HG02678 (cell line): ENCODE results near the gene MSANTD1.

Experiments
- ATAC-seq: cut with Tn5 transposase; IDR thresholded peaks from one replicate; pipeline ENCODE4 v1.9.1; 2021; ENCODE audit warnings: mild to moderate bottlenecking, moderate library complexity; ENCODE audit not compliant: unreplicated experiment

Gene MSANTD1

DNA sequence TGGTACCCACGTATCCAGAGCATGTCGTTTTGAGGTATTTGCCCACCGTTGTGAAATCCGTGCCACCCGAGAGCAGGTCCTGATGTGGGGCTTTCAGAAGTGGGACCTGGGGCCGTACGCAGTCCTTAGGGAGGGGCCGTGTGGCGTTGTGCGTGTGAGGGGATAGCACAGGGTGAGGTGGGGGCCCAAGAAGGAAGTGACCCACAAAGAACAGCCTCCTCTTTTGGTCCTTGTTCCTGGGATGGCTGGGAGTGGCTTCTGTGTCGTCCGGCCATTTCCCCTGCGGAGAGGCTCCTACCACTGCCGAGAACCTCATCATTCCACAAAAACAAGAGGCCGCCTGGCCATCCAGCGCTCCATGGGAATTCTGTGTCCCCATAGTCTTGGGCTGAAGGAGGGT lies 17.0 kb upstream of the MSANTD1 start:
- ATAC-seq = no peak

DNA sequence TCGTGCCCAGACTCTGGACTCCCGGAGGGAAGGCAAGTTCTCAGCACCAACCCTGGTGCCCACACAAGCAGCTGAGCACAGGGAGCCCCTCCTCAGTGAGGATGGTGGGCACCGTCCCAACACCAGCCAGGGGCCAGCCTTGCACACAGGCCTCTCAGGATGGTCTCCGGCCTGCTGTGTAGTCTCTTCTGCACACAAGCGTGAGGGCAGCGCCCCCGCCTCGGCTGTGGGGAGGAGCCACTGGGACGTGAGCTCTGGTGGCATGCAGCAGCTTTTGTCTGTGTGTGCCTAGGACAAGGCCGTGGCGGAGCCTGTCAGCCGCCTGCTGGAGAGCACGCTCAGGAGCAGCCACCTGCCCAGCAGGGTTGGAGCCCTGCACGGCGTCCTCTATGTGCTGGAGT lies 16.1 kb upstream of the MSANTD1 start:
- no peak for ATAC-seq

GRCh38 chr4:3233391-3234071 lies 15.4 kb upstream of the MSANTD1 start:
- no peak for ATAC-seq

DNA sequence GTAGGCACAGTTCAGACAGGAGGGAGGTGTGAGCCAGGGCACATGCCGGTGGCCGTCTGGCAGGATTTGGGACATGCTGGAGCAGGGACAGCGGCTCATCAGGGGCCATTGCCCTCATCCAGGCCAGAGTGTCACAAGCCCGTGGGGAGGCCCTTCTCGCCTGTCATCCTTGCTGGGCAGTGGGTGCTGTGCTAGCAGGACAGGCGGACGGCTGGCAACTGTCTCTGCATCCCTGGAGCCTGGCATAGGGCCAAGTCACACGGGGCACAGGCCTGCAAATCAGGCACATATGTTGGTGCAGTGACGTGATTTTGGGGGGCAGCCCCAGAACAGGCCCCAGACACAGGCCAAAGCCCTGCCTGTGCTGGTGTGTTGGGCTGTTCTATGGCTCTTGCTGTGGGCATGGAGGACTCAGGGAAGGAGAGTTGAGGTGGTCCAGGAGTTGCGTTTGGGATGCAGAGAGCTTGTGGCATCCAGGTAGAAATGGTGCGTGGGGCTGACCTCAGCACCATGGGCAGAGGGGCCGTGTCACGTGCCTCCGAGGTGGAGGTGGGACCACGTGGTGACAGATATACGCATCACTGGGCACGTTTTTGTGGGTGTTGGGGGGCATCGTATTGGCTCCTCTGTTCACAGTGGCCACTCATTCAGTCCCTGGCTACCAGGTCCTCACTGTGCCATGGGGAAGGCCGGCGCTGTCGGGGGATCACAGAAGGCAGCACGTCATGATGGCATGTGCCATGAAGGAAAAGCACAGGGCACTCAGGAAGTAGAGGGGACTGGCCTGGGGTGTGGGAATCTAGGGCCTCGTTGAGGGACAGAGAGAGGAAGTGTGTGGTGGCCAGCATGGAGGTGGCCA lies 14.6 kb upstream of the MSANTD1 start:
- no peak for ATAC-seq

DNA sequence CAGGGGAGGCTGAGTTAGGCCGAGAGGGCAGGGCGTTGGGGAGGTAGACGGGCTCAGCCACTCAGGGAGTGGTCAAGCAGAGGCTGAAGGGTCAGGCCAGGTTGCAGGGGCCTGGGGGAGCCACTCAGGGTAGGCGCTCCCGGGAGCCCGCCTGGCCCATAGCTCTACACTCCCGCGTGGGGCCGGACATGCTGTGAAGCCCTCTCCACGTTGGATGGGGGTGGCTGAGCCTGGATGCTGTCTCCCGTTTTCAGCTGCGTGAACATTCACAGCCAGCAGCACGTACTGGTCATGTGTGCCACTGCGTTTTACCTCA lies 14.0 kb upstream of the MSANTD1 start:
- ATAC-seq = no peak

GRCh38 chr4:3235581-3235980 lies 13.4 kb upstream of the MSANTD1 start:
- no peak for ATAC-seq

GRCh38 chr4:3236326-3236878 lies 12.6 kb upstream of the MSANTD1 start:
- no peak for ATAC-seq

DNA sequence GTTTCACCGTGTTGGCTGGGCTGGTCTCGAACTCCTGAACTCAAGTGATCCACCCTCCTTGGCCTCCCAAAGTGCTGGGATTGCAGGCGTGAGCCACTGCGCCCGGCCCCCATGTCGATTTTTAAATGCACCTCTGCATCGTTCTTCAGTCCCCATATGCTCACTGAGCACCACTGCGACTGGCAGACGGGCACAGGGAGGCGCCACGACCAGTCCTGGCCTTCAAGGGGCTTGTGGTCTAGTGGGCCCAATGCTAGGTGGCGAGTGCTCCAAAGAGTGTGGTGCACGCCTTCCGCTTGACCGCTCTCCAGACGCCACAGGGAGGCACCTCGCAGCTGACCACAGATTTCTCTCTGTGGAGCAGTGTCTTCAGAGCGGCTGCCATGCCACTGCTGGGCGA lies 11.7 kb upstream of the MSANTD1 start:
- no peak for ATAC-seq

- no peak for ATAC-seq
Observed at GRCh38 chr4:3237712-3238560, 11.0 kb upstream of the MSANTD1 start.

DNA sequence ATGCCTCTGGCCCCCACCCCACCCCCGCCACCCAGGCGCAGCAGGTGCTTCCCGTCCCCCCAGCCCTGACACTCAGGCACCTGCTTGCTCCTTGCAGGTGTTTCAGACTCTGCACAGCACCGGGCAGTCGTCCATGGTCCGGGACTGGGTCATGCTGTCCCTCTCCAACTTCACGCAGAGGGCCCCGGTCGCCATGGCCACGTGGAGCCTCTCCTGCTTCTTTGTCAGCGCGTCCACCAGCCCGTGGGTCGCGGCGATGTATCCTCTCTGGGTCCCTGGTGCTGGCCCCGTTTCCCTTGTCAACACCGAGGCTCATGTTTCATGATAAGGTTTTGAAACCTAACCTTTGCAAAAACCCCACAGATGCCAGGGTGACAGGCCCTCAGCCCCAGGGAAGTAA lies 10.2 kb upstream of the MSANTD1 start:
- no peak for ATAC-seq

DNA sequence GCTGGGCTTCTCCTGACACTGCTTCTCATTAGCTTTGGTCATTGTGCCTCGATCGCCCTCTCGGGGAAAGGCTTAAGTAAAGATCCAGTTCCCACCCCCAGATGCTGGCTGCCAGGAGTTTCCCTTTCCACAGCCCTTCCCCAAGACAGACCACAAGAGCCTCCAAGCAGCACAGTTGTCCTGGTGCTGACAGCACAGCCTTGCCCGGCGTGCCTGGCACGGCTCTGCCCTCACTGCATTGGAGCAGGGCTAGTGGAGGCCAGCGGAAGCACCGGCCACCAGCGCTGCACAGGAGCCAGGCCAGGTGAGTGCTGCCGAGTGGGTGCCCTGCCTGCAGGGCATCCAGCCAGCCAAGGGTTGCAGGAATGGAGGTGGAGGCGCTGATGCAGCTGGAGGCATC lies 9.7 kb upstream of the MSANTD1 start:
- no peak for ATAC-seq

DNA sequence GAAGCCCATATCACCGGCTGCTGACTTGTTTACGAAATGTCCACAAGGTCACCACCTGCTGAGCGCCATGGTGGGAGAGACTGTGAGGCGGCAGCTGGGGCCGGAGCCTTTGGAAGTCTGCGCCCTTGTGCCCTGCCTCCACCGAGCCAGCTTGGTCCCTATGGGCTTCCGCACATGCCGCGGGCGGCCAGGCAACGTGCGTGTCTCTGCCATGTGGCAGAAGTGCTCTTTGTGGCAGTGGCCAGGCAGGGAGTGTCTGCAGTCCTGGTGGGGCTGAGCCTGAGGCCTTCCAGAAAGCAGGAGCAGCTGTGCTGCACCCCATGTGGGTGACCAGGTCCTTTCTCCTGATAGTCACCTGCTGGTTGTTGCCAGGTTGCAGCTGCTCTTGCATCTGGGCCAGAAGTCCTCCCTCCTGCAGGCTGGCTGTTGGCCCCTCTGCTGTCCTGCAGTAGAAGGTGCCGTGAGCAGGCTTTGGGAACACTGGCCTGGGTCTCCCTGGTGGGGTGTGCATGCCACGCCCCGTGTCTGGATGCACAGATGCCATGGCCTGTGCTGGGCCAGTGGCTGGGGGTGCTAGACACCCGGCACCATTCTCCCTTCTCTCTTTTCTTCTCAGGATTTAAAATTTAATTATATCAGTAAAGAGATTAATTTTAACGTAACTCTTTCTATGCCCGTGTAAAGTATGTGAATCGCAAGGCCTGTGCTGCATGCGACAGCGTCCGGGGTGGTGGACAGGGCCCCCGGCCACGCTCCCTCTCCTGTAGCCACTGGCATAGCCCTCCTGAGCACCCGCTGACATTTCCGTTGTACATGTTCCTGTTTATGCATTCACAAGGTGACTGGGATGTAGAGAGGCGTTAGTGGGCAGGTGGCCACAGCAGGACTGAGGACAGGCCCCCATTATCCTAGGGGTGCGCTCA lies 8.7 kb upstream of the MSANTD1 start:
- no peak for ATAC-seq

DNA sequence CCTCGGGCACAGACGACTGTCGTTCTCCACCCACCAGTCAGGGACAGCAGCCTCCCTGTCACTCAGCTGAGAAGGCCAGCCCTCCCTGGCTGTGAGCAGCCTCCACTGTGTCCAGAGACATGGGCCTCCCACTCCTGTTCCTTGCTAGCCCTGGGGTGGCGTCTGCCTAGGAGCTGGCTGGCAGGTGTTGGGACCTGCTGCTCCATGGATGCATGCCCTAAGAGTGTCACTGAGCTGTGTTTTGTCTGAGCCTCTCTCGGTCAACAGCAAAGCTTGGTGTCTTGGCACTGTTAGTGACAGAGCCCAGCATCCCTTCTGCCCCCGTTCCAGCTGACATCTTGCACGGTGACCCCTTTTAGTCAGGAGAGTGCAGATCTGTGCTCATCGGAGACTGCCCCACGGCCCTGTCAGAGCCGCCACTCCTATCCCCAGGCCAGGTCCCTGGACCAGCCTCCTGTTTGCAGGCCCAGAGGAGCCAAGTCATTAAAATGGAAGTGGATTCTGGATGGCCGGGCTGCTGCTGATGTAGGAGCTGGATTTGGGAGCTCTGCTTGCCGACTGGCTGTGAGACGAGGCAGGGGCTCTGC lies 7.9 kb upstream of the MSANTD1 start:
- ATAC-seq = no peak

- ATAC-seq = no peak
Observed at GRCh38 chr4:3241898-3242524, 6.9 kb upstream of the MSANTD1 start.

DNA sequence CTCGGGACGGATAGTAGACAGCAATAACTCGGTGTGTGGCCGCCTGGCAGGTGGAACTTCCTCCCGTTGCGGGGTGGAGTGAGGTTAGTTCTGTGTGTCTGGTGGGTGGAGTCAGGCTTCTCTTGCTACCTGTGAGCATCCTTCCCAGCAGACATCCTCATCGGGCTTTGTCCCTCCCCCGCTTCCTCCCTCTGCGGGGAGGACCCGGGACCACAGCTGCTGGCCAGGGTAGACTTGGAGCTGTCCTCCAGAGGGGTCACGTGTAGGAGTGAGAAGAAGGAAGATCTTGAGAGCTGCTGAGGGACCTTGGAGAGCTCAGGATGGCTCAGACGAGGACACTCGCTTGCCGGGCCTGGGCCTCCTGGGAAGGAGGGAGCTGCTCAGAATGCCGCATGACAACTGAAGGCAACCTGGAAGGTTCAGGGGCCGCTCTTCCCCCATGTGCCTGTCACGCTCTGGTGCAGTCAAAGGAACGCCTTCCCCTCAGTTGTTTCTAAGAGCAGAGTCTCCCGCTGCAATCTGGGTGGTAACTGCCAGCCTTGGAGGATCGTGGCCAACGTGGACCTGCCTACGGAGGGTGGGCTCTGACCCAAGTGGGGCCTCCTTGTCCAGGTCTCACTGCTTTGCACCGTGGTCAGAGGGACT lies 5.7 kb upstream of the MSANTD1 start:
- no peak for ATAC-seq

GRCh38 chr4:3244002-3244401 lies 5.0 kb upstream of the MSANTD1 start:
- no peak for ATAC-seq

- ATAC-seq = no peak
Observed at GRCh38 chr4:3244747-3245146, 4.2 kb upstream of the MSANTD1 start.

GRCh38 chr4:3245676-3246075 lies 3.3 kb upstream of the MSANTD1 start:
- ATAC-seq = no peak
